Measurements from ENCODE around the gene USPL1.

DNA sequence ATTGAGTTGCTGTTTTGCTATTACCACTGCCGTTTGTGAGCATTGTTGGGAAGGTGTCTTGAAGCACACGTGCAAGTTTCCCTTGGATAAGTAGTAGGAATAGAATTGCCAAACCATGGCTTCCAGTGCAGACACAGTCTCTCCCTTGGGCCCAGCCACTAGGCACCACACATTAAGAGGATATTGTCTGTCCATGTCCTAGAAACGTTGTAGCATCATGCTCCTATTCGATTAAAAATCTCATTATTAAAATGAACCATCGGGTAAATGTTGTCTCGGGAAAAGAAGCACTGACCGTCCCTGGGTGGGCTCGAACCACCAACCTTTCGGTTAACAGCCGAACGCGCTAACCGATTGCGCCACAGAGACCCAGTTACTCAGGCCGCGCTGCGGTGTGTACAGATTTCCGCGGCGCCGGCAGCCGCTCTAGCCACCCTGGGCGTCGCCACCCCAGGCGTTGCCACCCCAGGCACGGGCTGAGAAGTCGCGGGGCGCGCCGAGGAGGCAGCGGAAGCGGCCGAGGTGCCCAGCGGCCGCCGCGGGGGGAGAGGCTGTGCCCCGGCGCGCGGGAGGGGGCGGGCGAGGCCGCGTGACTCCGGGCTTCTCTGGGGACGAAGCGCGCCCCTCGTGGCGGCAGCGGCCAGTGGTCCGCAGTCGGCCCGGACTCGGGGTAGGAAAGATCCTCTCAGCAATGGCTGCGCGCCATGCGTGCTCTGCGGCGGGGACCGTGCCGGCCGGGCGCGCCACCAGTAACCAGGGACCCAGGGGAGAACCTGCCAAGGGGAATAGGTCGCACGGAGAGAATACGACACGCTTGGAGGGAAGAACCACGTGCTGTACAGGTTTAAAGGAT, 56.2 kb downstream of the USPL1 start:
- TF ChIP-seq EZH2 (IDR thresholded peaks at IDR 0.05; ENCODE audit: insufficient read depth, poor library complexity, severe bottlenecking) (no peak), EZH2phosphoT487 (IDR thresholded peaks at IDR 0.05; ENCODE audit: insufficient read depth, low read depth) (no peak)
